GM12801 (cell line): ENCODE measurements around the gene MAN1B1.

Experiments used
- CTCF ChIP-seq: IDR thresholded peaks from one replicate; pipeline ENCODE4 v1.5.1; 2011; ENCODE audit warnings: control low read depth; ENCODE audit not compliant: insufficient read length; ENCODE audit errors: extremely low read depth

MAN1B1 gene

GRCh38 chr9:137042751-137043727 is 43.7 kb upstream of the MAN1B1 start:
- no peak for TF ChIP-seq CTCF

GRCh38 chr9:137044037-137044436 is 42.7 kb upstream of the MAN1B1 start:
- no peak for TF ChIP-seq CTCF

- no peak for TF ChIP-seq CTCF
Observed at GRCh38 chr9:137044502-137045177, 42.1 kb upstream of the MAN1B1 start.

GRCh38 chr9:137045294-137046087 is 41.3 kb upstream of the MAN1B1 start:
- no peak for TF ChIP-seq CTCF

GRCh38 chr9:137046088-137046787 is 40.5 kb upstream of the MAN1B1 start, which contains the start of gene NPDC1:
TSS of gene NPDC1 (minus strand) at chr9:137046177. CDS start at chr9:137045989, 188 bp downstream.
- TF ChIP-seq CTCF: no peak

- TF ChIP-seq CTCF: no peak
Observed at GRCh38 chr9:137048655-137049543, 37.9 kb upstream of the MAN1B1 start.
